GM12891 (cell line): ENCODE measurements around the gene NFATC2.

Experiments used
- DNase-seq: peaks from one replicate; pipeline ENCODE4 v3.0.0; 2011; ENCODE audit warnings: low spot score; ENCODE audit not compliant: insufficient read length
- FAIRE-seq: peaks from 2 replicates; lab custom pipeline; 2011; peaks lifted over from hg19 to GRCh38; lab: Jason Lieb, UNC
- PAX5 ChIP-seq: IDR thresholded peaks from 2 replicates; pipeline ENCODE4 v1.6.1; 2011; ENCODE audit warnings: low read length, moderate library complexity, mild to moderate bottlenecking; ENCODE audit not compliant: insufficient read depth, severe bottlenecking
- POLR2A ChIP-seq: IDR thresholded peaks from 2 replicates; pipeline ENCODE4 v1.6.1; 2011; ENCODE audit warnings: low read depth, low read length, control low read depth
- POLR2AphosphoS5 ChIP-seq: IDR thresholded peaks from 2 replicates; pipeline ENCODE4 v1.6.1; 2011; ENCODE audit warnings: low read depth, low read length, control low read depth
- POU2F2 ChIP-seq: IDR thresholded peaks from 2 replicates; pipeline ENCODE4 v1.6.1; 2011; ENCODE audit warnings: low read depth, mild to moderate bottlenecking, control low read depth, low read length, moderate library complexity
- SPI1 ChIP-seq: IDR thresholded peaks from 2 replicates; pipeline ENCODE4 v1.6.1; 2011; ENCODE audit warnings: low read depth, low read length, control low read depth
- TAF1 ChIP-seq: IDR thresholded peaks from 2 replicates; pipeline ENCODE4 v1.6.1; 2011; ENCODE audit warnings: low read depth, low read length, control low read depth

NFATC2 gene

DNA sequence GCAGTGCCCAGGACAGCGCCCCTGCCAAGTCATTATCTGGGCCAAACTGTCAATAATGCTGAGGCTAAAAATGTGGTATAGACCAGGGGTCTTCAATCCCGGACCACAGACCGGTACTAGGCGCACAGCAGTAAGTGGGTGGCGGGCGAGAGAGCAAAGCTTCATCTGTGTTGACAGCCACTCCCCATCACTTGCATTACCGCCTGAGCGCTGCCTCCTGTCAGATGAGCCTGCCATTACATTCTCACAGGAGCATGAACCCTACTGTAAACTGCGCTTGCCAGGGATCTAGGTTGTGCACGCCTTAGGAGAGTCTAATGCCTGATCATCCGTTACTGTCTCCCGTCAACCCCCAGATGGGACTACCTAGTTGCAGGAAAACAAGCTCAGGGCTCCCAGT lies 91.0 kb downstream of the NFATC2 start:
- no peak for TF ChIP-seq POLR2AphosphoS5
- no peak for TF ChIP-seq TAF1
- no peak for TF ChIP-seq POU2F2
- TF ChIP-seq PAX5, result no peak
- TF ChIP-seq POLR2A, result no peak
- no peak for TF ChIP-seq SPI1
- FAIRE-seq (no peak), DNase-seq (no peak)

DNA sequence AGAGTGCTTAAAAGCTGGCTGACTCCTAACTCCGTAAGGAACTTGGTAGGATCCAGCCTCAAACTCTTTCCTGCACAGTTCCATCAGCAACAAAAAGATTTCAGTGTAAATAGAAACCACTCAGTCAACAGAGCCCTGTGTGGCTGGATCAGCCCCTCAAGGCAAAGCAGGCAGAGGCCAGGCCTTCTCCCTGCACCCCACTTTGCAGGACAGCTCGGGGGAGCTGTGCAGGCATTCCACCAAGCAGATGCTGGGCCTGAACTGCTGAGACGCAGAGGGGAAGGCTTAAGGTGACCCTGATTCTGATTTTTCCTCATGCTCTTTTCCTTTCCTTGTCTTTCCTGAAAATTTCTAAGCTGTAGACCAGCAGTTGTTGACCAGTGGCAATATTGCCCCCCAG lies 91.5 kb downstream of the NFATC2 start:
- TF ChIP-seq SPI1, result no peak
- no peak for TF ChIP-seq PAX5
- no peak for TF ChIP-seq POU2F2
- TF ChIP-seq POLR2AphosphoS5, result no peak
- TF ChIP-seq POLR2A, result no peak
- no peak for TF ChIP-seq TAF1
- no peak for DNase-seq
- FAIRE-seq, result no peak

DNA sequence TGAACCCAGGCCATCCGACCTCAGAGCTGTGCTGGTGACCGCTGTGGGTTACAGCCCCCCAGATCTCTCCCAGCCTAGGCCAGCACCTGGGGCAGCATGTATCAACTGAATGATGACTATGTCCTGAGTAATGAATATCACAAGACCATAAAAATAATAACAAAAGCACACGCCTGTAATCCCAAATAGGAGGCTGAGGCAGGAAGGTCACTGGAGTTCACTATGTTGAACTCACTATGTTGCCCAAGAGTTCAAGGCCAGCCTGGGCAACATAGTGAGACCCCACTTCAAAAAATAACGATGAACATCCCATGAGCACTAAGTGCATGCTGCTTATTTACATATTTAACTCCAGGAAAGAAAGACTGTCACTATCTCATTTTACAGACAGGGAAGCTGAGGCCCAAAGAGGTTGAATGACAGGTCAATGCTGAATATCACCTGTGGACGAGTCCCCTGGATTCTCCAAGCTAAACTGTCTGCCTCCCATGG lies 92.3 kb downstream of the NFATC2 start:
- DNase-seq, result no peak
- TF ChIP-seq SPI1 (no peak), POLR2A (no peak), POU2F2 (no peak), POLR2AphosphoS5 (no peak), PAX5 (no peak), TAF1 (no peak)
- FAIRE-seq, result no peak

DNA sequence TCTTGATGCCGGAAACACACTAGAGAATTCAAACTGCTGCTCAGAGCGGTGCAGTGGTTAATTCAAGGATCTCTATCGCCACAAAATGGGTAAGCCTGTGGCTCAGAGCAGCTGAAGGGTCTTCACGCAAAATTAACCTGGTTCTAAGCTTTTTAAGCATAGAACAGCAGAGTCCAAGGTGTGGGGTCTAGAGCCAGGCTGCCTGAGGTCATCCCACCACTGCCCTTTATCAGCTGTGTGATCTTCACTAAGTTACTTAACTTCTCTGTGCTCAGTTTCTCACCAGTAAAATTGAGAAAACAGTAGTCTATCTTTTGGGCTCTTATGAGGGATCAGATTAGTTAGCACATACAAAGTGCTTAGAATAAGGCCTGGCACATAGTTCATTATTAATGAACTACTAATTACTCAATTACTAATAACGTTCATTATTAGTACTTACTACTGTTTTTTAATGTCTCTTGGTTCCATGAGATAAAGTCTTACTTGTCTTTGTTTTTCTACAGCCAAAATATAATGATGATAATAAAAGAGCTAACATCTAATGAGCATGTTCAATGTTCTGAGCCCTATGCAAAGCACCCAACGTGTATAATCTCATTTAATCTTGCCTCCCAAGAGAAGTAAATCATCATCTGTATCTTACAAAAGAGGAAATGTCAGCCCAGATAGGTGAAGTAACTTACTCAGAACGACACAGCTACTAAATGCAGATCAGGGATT lies 92.9 kb downstream of the NFATC2 start:
- DNase-seq, result no peak
- TF ChIP-seq POU2F2, result no peak
- TF ChIP-seq PAX5, result no peak
- no peak for TF ChIP-seq POLR2AphosphoS5
- no peak for TF ChIP-seq SPI1
- TF ChIP-seq POLR2A, result no peak
- no peak for TF ChIP-seq TAF1
- no peak for FAIRE-seq

DNA sequence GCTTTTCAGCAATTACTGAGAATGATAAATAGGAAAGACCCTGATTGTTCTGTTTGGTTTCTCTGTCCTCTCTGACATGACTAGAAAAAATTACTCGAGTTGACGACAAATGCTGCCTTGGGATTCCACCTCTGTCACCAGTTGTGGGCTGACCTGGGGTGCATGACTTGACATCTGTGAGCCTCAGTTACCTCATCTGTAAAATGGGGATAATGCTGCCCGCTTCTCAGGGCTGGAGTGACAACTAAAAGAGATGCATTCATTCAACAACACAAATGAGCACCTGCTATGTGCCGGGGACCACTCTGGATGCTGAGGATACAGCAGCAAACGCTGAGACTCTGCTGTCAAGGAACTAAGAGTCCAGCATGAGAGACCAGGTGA lies 94.8 kb downstream of the NFATC2 start:
- TF ChIP-seq TAF1, result no peak
- TF ChIP-seq PAX5, result no peak
- TF ChIP-seq SPI1, result no peak
- no peak for TF ChIP-seq POLR2AphosphoS5
- no peak for TF ChIP-seq POU2F2
- TF ChIP-seq POLR2A, result no peak
- DNase-seq (no peak), FAIRE-seq (no peak)

DNA sequence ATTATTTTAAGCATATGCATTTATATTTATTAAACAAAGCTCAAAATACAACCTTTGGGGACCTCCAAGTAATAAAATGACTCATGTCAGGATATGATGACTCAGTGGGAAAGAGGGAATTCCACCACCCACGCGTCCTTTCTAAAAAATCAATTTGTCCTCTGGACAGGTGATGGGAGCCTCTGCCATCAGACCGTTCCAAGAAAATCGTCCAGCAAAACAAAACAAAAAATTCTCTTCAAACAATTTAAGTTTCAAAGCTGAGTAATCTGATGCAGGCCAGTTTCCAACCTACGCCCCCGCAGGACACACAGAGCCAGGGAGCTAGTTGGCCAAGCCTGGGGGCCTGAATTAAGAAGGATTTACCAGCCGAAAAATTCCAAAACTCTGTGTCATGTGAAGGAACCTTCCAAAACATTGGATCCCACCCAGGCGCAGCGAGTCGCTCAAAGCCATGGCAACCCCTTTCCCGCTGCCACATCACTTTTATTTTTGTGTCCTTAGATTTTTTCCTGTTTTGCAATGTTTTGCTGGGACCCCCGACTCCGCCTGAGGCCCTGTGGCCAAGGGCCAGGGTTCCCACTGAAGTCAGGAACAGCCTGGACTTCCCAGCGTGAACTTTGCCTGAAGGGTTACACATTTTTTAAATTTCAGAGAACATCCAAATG lies 95.3 kb downstream of the NFATC2 start:
- DNase-seq (no peak), FAIRE-seq (no peak)
- TF ChIP-seq TAF1 (no peak), SPI1 (no peak), POU2F2 (no peak), POLR2A (no peak), PAX5 (no peak), POLR2AphosphoS5 (no peak)

DNA sequence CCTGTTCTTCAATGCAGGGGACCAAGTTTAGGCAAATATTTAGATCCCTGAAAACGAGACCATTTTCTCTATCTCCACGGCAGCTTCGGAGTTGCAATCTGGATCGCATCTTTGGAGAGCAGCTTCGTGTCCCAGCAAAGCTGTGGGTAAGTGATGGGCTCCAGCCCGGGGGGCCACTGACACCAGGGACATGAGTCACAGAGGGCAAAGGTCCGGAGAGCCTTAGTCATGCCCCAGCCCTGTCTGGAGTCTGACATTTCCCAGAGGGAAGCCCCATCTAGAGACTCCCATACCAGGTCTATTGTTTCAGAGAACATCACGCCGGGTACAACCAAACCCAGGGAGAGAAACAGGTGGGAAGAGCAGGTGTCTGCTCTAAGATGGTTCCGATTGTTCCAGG lies 95.9 kb downstream of the NFATC2 start:
- FAIRE-seq, result no peak
- DNase-seq, result no peak
- no peak for TF ChIP-seq POU2F2
- TF ChIP-seq POLR2A, result no peak
- no peak for TF ChIP-seq PAX5
- TF ChIP-seq TAF1, result no peak
- TF ChIP-seq POLR2AphosphoS5, result no peak
- TF ChIP-seq SPI1, result no peak

DNA sequence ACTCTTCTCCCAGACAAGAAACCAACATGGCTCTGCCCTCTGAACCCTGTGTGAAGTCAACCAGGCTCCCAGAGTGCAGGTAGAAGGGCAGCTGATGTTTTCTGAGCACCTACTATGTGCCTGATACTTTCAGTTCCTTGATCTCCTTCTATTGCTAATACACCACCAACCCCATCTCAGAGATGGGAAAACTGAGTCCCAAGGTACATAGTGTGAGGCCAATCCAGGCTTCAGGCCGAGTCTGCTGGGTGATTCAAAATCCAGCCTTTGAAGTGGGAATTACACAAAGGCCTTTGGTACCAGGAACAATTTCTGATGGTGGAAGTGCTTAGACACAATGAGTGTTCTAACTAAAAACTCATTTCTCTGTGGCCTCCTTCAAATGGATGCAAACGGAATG lies 96.3 kb downstream of the NFATC2 start:
- TF ChIP-seq TAF1 (no peak), SPI1 (no peak), POLR2AphosphoS5 (no peak), POU2F2 (no peak), PAX5 (no peak), POLR2A (no peak)
- DNase-seq (no peak), FAIRE-seq (no peak)

DNA sequence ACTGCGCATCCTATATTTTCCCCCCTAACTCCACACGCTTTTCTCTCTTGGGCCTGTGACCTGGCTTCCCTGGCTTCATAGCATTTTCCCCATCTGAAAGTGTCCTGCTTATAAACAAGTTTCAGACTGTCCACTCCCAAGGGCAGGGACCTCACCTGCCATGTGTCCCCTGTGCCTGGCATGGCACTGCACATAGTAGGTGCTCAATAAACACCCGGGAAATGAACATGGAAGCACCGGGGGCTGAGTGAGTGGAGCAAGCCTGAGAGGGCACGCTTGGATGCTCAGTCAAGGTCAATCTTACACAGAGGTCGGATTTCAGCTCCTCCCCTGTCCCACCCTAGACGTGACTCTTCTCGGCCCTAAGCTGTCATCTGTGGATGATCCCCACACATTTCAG lies 96.9 kb downstream of the NFATC2 start:
- FAIRE-seq (no peak), DNase-seq (no peak)

DNA sequence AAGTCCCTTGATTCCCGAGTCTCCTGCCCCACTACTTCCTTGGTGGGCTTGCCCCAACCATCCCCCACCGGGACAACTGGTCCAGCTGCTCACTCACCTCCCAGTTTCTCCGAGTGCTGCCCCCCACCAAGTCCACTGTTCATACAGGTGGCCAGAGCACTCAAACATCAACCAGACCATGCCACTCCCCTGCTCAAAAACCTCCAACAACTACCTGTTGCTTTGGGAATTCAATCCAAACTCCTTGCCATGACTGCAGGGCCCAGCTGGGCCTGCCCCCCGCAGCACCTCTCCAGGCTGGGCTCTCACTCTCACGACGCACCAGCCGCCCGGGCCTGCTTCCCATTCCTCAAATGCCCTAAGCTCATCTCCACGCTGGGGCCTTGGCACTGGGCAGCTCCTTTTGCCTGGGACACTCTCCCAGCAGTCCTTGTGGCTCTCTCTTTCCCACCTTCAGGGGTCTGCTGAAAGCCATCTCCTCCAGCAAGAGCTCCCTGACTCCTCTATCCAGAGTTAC lies 97.5 kb downstream of the NFATC2 start:
- TF ChIP-seq TAF1 (no peak), PAX5 (no peak), SPI1 (no peak), POLR2A (no peak), POLR2AphosphoS5 (no peak), POU2F2 (no peak)
- FAIRE-seq (no peak), DNase-seq (no peak)

More for the DNA sequence above, 96.9 kb downstream of the NFATC2 start:
- no peak for TF ChIP-seq PAX5
- no peak for TF ChIP-seq SPI1
- no peak for TF ChIP-seq POLR2AphosphoS5
- no peak for TF ChIP-seq POU2F2
- no peak for TF ChIP-seq TAF1
- no peak for TF ChIP-seq POLR2A
